Left ventricle myocardium inferior (tissue), 1 donor: Measurements from ENCODE around the gene ATXN1. TPM values are rescaled to one million over a fixed set of nuclear protein-coding genes. Genes with fewer than 3 reads are reported as not detected.

Source experiments
- DNase-seq: peaks from one replicate; pipeline ENCODE4 v3.0.0-alpha.2; 2020
- H3K27ac ChIP-seq: fragments of 200-600 bp; replicated peaks from 2 replicates; pipeline ENCODE4 v1.8.0; 2021
- H3K27me3 ChIP-seq: fragments of 200-600 bp; 2 replicates; pipeline ENCODE4 v1.8.0; 2021; ENCODE audit warnings: low read depth
- H3K36me3 ChIP-seq: fragments of 200-600 bp; 2 replicates; pipeline ENCODE4 v1.8.0; 2021
- H3K4me1 ChIP-seq: fragments of 200-600 bp; 2 replicates; pipeline ENCODE4 v1.8.0; 2021
- H3K4me3 ChIP-seq: fragments of 200-600 bp; 2 replicates; pipeline ENCODE4 v1.8.0; 2021; ENCODE audit warnings: mild to moderate bottlenecking, moderate library complexity
- H3K9me3 ChIP-seq: fragments of 200-600 bp; replicated peaks from 2 replicates; pipeline ENCODE4 v1.8.0; 2021
- intact Hi-C: fragments of 100-400 bp; cut with micrococcal nuclease; formaldehyde crosslinking; loops from one replicate; pipeline ENCODE4 v1.11.0; 2022
- total RNA-seq: library from RNA; stranded (reverse); fragmentation: NEBNext Ultra II Directional; extraction: Animal tissue kit (Norgen Biotek cat#: 25700); gene quantifications from one replicate; pipeline ENCODE4 v1.2.1, GENCODE V29; 2021
- TF ChIP-seq, protein P1 (sequence below): fragments of 200-600 bp; IDR thresholded peaks from 2 replicates; pipeline ENCODE4 v1.8.0; 2021; ENCODE audit warnings: antibody characterized with exemption, mild to moderate bottlenecking, borderline replicate concordance
- donor health status: DM: no; HTN: yes; CAD: no; lungs with severe emphysema.

The ATXN1 gene
- total RNA-seq, 1 donor from 2014 or later = 41.5 TPM

DNA sequence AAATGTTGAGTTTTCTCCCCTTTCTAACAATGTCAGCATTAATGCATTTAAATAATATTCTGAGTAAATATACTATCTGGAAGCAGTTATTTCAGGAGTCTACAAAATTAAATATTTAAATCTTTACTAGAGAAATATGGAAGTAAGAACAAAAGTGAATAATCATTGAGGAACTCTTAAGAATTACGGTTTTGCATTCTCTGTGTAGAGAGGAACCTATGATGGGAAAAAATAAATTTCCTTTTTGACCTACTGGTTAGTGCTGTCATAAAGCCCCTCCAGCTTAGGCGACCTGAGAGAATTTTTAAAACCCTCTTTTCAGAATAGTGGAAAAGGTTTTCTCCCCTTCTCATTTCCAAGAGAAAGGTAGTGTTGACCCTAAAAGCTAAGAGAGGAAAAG is 64.8 kb downstream of the ATXN1 start:
- Histone ChIP-seq H3K9me3 (no peaks in the 10 kb centered on the region), H3K4me3 (no peak overlapping the region), H3K27ac (no peak overlapping the region), H3K4me1 (peaks cover 55% of the 10 kb centered on the region), H3K36me3 (no peaks in the 10 kb centered on the region), H3K27me3 (no peaks in the 10 kb centered on the region)
- intact Hi-C loops = no loop called here
- TF ChIP-seq, protein P1, sequence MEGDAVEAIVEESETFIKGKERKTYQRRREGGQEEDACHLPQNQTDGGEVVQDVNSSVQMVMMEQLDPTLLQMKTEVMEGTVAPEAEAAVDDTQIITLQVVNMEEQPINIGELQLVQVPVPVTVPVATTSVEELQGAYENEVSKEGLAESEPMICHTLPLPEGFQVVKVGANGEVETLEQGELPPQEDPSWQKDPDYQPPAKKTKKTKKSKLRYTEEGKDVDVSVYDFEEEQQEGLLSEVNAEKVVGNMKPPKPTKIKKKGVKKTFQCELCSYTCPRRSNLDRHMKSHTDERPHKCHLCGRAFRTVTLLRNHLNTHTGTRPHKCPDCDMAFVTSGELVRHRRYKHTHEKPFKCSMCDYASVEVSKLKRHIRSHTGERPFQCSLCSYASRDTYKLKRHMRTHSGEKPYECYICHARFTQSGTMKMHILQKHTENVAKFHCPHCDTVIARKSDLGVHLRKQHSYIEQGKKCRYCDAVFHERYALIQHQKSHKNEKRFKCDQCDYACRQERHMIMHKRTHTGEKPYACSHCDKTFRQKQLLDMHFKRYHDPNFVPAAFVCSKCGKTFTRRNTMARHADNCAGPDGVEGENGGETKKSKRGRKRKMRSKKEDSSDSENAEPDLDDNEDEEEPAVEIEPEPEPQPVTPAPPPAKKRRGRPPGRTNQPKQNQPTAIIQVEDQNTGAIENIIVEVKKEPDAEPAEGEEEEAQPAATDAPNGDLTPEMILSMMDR = no peak
- no peak for DNase-seq

DNA sequence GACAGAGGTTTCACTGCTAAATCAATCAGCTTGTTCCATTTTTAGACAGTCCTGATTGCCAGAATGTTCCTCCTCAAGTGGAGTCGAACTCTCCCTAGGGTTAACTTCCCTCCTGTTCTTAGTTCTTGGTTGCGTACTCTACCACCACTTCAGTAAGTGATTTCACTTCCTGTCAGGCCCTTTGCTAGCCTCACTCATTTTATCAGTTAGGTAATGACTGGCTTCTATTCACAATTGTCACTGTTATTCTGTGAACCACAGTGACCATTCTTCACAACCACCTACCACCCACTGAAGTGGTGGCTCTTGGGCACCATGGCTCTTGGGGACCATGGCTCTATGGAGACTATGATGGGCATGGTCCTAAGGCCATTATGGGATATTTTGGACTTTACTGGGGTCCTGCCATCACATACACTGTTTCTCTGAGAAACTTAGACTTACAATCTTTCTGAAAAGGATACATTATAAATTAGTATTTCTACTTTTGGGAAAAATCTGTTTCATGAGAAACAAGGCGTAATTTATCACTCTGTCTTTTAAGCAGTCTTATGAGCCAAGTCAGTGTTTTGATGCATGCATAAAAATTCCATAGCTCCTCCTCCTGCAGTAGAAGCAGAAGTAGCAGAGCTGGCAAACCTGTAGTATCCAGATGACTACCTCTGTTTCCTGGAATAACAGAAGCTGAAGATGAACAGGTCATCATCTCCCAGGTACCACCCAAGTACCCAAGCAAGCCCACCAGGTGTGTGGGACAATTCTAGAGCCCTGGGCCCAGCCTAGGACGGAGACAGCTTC is 66.3 kb downstream of the ATXN1 start:
- DNase-seq = no peak
- H3K27ac ChIP-seq = no peak overlapping the region
- intact Hi-C loops = no loop called here

DNA sequence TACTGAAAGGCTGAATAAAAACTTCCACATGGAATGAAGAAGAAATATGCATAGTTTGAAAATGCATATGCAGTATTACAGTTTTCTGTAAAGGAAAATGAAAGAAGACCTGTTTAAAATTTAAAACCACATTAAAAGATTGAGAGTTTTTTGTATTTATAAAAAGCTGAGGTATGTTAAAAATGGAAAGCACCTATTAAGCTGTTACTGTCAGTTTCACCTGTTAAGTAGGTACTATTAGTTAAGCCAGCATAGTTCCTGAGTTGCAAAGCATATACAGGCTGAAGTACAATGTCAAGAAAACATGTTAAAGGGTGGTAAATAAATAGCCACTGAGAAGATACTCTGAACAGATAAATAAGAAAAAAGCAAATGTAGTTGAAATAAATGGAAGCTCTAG is 69.9 kb downstream of the ATXN1 start:
- no peak for DNase-seq
- Histone ChIP-seq H3K27me3 (no peaks in the 10 kb centered on the region), H3K9me3 (no peaks in the 10 kb centered on the region), H3K36me3 (no peaks in the 10 kb centered on the region), H3K4me1 (peaks cover 38% of the 10 kb centered on the region), H3K27ac (no peak overlapping the region), H3K4me3 (no peak overlapping the region)
- TF ChIP-seq, protein P1 = no peak
- intact Hi-C loops = no loop called here

More for the DNA sequence above, 66.3 kb downstream of the ATXN1 start:
- peaks cover 42% of the 10 kb centered on the region for H3K4me1 ChIP-seq
- no peaks in the 10 kb centered on the region for H3K27me3 ChIP-seq
- H3K9me3 ChIP-seq = no peaks in the 10 kb centered on the region
- TF ChIP-seq, protein P1 = no peak
- no peak overlapping the region for H3K4me3 ChIP-seq
- no peaks in the 10 kb centered on the region for H3K36me3 ChIP-seq

DNA sequence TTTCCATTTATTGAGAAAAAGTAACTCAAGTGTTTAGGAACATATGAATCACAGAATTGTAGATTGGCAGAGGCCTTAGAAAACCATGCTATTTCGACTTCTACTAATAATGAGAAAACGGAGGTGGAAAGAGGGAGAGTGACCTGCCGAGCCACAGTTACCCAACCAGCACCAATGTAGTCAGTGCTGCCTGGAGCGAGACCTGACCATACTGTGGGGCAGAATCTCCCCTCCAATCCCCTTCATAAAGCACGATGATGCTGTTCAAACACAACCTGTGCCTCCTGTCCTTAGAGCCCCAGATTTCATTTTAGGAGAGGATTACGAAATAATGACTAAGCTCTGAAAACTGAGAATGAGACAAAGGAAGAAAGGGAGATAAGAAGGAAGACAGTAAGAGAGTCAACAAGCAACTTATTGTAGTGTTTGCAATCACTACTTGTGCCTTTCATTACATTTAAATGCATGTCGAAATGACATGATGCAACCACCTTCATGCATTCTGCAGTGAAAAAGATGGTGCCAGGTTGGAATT is 70.6 kb downstream of the ATXN1 start:
- Histone ChIP-seq H3K9me3 (no peaks in the 10 kb centered on the region), H3K4me3 (no peak overlapping the region), H3K36me3 (no peaks in the 10 kb centered on the region), H3K27me3 (no peaks in the 10 kb centered on the region), H3K4me1 (peaks cover 38% of the 10 kb centered on the region), H3K27ac (no peak overlapping the region)
- TF ChIP-seq, protein P1 = no peak
- no peak for DNase-seq
- intact Hi-C loops = no loop called here

DNA sequence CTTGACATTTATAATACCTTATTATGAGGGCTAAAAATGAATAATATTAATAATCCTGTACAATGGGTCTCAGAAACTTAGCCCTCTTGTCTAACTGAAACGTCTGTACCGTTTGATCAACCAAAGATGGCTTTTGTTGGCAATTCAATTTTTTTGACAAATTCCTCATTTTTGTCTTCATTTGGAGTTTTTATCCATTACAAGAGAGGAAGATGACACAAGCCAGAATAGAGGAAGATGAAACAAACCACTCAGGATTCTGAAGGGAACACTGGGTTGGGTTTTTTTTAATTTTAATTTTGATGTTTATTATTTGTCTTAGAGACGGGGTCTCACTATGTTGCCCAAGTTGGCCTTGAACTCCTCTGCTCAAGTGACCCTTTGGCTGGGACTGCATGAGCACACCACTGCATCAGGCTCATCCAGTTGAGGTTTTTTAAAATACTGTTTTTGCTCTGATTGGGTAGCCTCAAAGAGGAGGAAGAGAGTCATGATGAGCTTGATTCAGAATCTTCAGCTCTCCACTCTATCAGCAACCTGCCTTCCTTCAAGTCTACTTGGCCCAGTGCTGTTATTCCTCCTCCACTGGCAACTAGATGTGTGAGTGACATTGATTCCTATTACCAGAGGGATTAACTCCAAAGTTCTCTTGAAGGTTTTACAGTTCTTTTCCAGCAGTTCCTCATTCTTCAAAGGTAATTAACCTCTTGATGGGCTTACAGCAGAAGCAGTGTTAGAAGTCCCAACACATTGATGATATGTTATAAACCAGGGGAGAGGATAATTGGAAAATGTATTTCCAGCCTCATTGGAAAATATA is 71.3 kb downstream of the ATXN1 start:
- intact Hi-C loops = no loop called here
- no peak overlapping the region for H3K27ac ChIP-seq
- H3K4me1 ChIP-seq = peaks cover 31% of the 10 kb centered on the region
- no peak overlapping the region for H3K4me3 ChIP-seq
- no peak for DNase-seq
- TF ChIP-seq, protein P1 = no peak
- no peaks in the 10 kb centered on the region for H3K36me3 ChIP-seq
- no peaks in the 10 kb centered on the region for H3K9me3 ChIP-seq
- no peaks in the 10 kb centered on the region for H3K27me3 ChIP-seq
